ENCODE results near the gene TRABD2A. TPM values are rescaled to one million over a fixed set of nuclear protein-coding genes. Genes with fewer than 3 reads are reported as not detected.

TRABD2A gene
- total RNA-seq, 1 experiment from 2014 or later: 0.68 TPM

GRCh38 chr2:84858937-84859336 is 21.9 kb downstream of the TRABD2A start:
- intact Hi-C loops (cut with micrococcal nuclease; ENCODE audit: unreplicated experiment): no loop called here
- no peak for TF ChIP-seq CTCF (IDR thresholded peaks at IDR 0.05; ENCODE audit: unreplicated experiment)
- Mint-ChIP-seq H3K4me3 (ENCODE audit: low read depth, unreplicated experiment) (no peak overlapping the region), H3K36me3 (ENCODE audit: insufficient read depth, unreplicated experiment) (no peaks in the 10 kb centered on the region), H3K9me3 (ENCODE audit: low read depth, unreplicated experiment) (peaks cover 2% of the 10 kb centered on the region), H3K4me1 (ENCODE audit: low read depth, unreplicated experiment) (no peaks in the 10 kb centered on the region), H3K27ac (ENCODE audit: unreplicated experiment) (no peak overlapping the region), H3K27me3 (ENCODE audit: unreplicated experiment) (peaks cover 72% of the 10 kb centered on the region)
- no TSS peak for BruUV-seq (replicated peaks)
- CTCF ChIA-PET: no interaction called here
- no peak for DNase-seq

GRCh38 chr2:84858123-84858522 is 22.8 kb downstream of the TRABD2A start:
- Mint-ChIP-seq H3K36me3 (ENCODE audit: insufficient read depth, unreplicated experiment) (no peaks in the 10 kb centered on the region), H3K27ac (ENCODE audit: unreplicated experiment) (no peak overlapping the region), H3K4me3 (ENCODE audit: low read depth, unreplicated experiment) (no peak overlapping the region), H3K9me3 (ENCODE audit: low read depth, unreplicated experiment) (peaks cover 3% of the 10 kb centered on the region), H3K27me3 (ENCODE audit: unreplicated experiment) (peaks cover 72% of the 10 kb centered on the region), H3K4me1 (ENCODE audit: low read depth, unreplicated experiment) (no peaks in the 10 kb centered on the region)
- intact Hi-C loops (cut with micrococcal nuclease; ENCODE audit: unreplicated experiment): no loop called here
- CTCF ChIA-PET: interaction anchor here (1.1 kb wide), 1 partner anchor 332 kb away, joined by 4 read pairs; no protein-coding TSS in a partner anchor
- no peak for DNase-seq
- TF ChIP-seq CTCF (IDR thresholded peaks at IDR 0.05; ENCODE audit: unreplicated experiment): no peak
- no TSS peak for BruUV-seq (replicated peaks)

- Mint-ChIP-seq H3K36me3 (ENCODE audit: insufficient read depth, unreplicated experiment) (no peaks in the 10 kb centered on the region), H3K9me3 (ENCODE audit: low read depth, unreplicated experiment) (peaks cover 5% of the 10 kb centered on the region), H3K4me3 (ENCODE audit: low read depth, unreplicated experiment) (no peak overlapping the region), H3K4me1 (ENCODE audit: low read depth, unreplicated experiment) (no peaks in the 10 kb centered on the region), H3K27me3 (ENCODE audit: unreplicated experiment) (peaks cover 78% of the 10 kb centered on the region), H3K27ac (ENCODE audit: unreplicated experiment) (no peak overlapping the region)
- no peak for TF ChIP-seq CTCF (IDR thresholded peaks at IDR 0.05; ENCODE audit: unreplicated experiment)
- BruUV-seq (replicated peaks): no TSS peak
- intact Hi-C loops (cut with micrococcal nuclease; ENCODE audit: unreplicated experiment): no loop called here
- no peak for DNase-seq
- CTCF ChIA-PET: interaction anchor here (1.1 kb wide), 1 partner anchor 331 kb away, joined by 4 read pairs; no protein-coding TSS in a partner anchor
Measured at GRCh38 chr2:84857566-84857965, 23.3 kb downstream of the TRABD2A start.

GRCh38 chr2:84856787-84857186 is 24.1 kb downstream of the TRABD2A start:
- peaks cover 5% of the 10 kb centered on the region for H3K9me3 Mint-ChIP-seq (ENCODE audit: low read depth, unreplicated experiment)
- CTCF ChIA-PET: no interaction called here
- H3K27me3 Mint-ChIP-seq (ENCODE audit: unreplicated experiment): peaks cover 86% of the 10 kb centered on the region
- H3K36me3 Mint-ChIP-seq (ENCODE audit: insufficient read depth, unreplicated experiment): no peaks in the 10 kb centered on the region
- intact Hi-C loops (cut with micrococcal nuclease; ENCODE audit: unreplicated experiment): no loop called here
- no peak overlapping the region for H3K27ac Mint-ChIP-seq (ENCODE audit: unreplicated experiment)
- no TSS peak for BruUV-seq (replicated peaks)
- no peak for TF ChIP-seq CTCF (IDR thresholded peaks at IDR 0.05; ENCODE audit: unreplicated experiment)
- no peak overlapping the region for H3K4me3 Mint-ChIP-seq (ENCODE audit: low read depth, unreplicated experiment)
- no peaks in the 10 kb centered on the region for H3K4me1 Mint-ChIP-seq (ENCODE audit: low read depth, unreplicated experiment)
- no peak for DNase-seq
